Activated naive CD8-positive, alpha-beta T cell (primary cell): Measurements from ENCODE around the gene SKIC8.
A peak's percentile ranks its signal among the peaks of the same experiment; 100 is the strongest.

Experiments
- H3K27ac Mint-ChIP-seq: one replicate; pipeline ENCODE4 v1.8.0; 2021; ENCODE audit warnings: mixed read lengths
- H3K27me3 Mint-ChIP-seq: one replicate; pipeline ENCODE4 v1.8.0; 2021; ENCODE audit warnings: mixed read lengths
- H3K36me3 Mint-ChIP-seq: one replicate; pipeline ENCODE4 v1.8.0; 2021; ENCODE audit warnings: mixed read lengths
- H3K4me1 Mint-ChIP-seq: one replicate; pipeline ENCODE4 v1.8.0; 2021; ENCODE audit warnings: low read depth, mixed read lengths
- H3K4me3 Mint-ChIP-seq: one replicate; pipeline ENCODE4 v1.8.0; 2021; ENCODE audit warnings: mild to moderate bottlenecking, mixed read lengths
- H3K9me3 Mint-ChIP-seq: one replicate; pipeline ENCODE4 v1.8.0; 2021; ENCODE audit warnings: low read depth, mixed read lengths

Gene SKIC8

GRCh38 chr15:78299101-78299930 is at the start of gene SKIC8:
TSS of gene SKIC8 (minus strand) at chr15:78299609. CDS start at chr15:78295686, 3,923 bp downstream.
- Mint-ChIP-seq H3K27me3 (no peaks in the 10 kb centered on the region), H3K36me3 (peaks cover 8% of the 10 kb centered on the region), H3K9me3 (no peaks in the 10 kb centered on the region), H3K4me3 (peak within 1 kb of the TSS; percentile 99), H3K4me1 (peaks cover 32% of the 10 kb centered on the region), H3K27ac (peak within 1 kb of the TSS; percentile 94)

GRCh38 chr15:78347586-78348543 is 48.5 kb upstream of the SKIC8 start:
- no peaks in the 10 kb centered on the region for H3K4me1 Mint-ChIP-seq
- H3K27me3 Mint-ChIP-seq = peaks cover 3% of the 10 kb centered on the region
- H3K9me3 Mint-ChIP-seq = no peaks in the 10 kb centered on the region
- no peak overlapping the region for H3K4me3 Mint-ChIP-seq
- no peaks in the 10 kb centered on the region for H3K36me3 Mint-ChIP-seq
- H3K27ac Mint-ChIP-seq = no peak overlapping the region

DNA sequence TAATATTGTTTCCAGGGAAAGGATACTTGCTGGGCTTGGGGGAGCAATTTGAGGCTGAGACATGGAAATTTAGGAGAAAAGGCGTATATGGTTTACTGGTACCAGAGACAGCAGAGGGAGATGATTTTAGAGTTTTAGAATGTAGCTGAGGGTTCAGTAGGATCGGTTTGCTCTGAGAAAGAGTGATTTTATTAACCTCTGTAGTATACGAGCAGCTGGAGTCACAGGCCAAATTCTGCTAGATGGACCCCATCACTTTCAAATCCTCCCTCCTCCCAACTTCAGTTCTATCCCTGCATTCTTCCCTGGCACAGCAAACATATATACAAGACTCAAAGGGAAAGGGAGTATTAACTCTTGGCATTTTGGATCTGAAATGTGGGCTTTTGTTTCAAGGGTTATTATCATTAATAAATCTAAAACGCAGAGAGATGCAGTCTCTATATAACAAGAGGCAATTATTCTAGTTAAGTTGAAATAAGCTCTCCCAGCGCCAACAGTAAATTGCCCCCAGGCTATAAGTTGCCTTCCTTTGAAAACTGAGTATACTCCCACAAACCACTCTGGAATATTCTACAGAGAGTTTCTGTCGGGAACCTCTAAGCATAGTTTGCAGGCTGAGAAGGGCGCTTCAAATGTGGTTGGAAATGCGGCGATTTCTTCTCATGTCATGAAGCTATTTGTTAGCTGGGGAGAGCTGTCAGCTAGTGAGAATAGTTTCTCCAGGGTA is 46.2 kb upstream of the SKIC8 start:
- peaks cover 8% of the 10 kb centered on the region for H3K27me3 Mint-ChIP-seq
- H3K27ac Mint-ChIP-seq = no peak overlapping the region
- H3K4me3 Mint-ChIP-seq = no peak overlapping the region
- no peaks in the 10 kb centered on the region for H3K4me1 Mint-ChIP-seq
- H3K36me3 Mint-ChIP-seq = no peaks in the 10 kb centered on the region
- no peaks in the 10 kb centered on the region for H3K9me3 Mint-ChIP-seq

- Mint-ChIP-seq H3K9me3 (no peaks in the 10 kb centered on the region), H3K36me3 (no peaks in the 10 kb centered on the region), H3K4me3 (no peak overlapping the region), H3K4me1 (peaks cover 4% of the 10 kb centered on the region), H3K27me3 (peaks cover 21% of the 10 kb centered on the region), H3K27ac (no peak overlapping the region)
These were observed 44.1 kb upstream of the SKIC8 start for GRCh38 chr15:78343276-78344060.

GRCh38 chr15:78342021-78342420 is 42.6 kb upstream of the SKIC8 start:
- peaks cover 4% of the 10 kb centered on the region for H3K4me1 Mint-ChIP-seq
- peaks cover 26% of the 10 kb centered on the region for H3K27me3 Mint-ChIP-seq
- no peak overlapping the region for H3K27ac Mint-ChIP-seq
- H3K36me3 Mint-ChIP-seq = no peaks in the 10 kb centered on the region
- no peaks in the 10 kb centered on the region for H3K9me3 Mint-ChIP-seq
- no peak overlapping the region for H3K4me3 Mint-ChIP-seq

DNA sequence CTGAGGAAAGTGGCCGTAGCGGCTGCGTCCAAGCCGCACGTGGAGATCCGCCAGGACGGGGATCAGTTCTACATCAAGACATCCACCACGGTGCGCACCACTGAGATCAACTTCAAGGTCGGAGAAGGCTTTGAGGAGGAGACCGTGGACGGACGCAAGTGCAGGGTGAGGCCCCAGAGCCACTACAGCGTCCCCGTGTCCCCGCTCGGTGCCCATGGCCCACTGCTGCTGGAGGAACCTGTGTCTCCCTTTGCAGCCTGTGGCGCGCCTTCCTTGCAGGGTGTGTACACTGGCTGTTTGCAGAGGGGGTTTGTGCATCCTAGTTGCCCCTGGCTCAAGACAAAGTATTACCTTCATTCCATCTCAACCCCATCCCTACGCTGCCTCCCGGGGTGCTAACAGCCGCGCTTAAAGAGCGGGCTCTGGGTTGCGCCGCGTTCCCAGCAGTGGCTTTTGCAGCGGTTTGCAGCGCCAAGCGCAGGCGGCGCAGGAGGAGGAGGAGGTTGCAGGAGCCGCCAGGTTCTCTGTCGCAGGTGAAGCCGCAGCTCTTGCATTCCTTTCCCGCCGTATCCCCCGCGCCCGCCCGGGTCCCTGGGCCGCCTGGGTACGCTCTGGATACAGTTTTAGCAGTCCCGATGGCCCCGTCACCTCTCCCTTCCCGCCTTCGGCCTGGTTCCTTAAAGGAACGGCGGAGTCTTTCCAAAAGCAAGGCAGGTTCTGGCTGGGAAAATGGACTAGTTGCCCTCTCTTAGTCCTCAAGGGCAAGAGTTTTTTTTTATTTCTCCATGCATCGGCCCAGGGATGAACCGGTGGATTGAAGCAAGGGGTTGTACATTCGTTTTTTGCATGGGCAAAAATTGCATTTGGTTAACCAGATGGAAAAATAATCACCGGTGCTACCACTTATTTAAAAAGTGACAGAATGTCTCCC is 41.9 kb upstream of the SKIC8 start:
- no peak overlapping the region for H3K27ac Mint-ChIP-seq
- H3K4me3 Mint-ChIP-seq = no peak overlapping the region
- no peaks in the 10 kb centered on the region for H3K36me3 Mint-ChIP-seq
- peaks cover 4% of the 10 kb centered on the region for H3K4me1 Mint-ChIP-seq
- H3K9me3 Mint-ChIP-seq = no peaks in the 10 kb centered on the region
- H3K27me3 Mint-ChIP-seq = peaks cover 26% of the 10 kb centered on the region

DNA sequence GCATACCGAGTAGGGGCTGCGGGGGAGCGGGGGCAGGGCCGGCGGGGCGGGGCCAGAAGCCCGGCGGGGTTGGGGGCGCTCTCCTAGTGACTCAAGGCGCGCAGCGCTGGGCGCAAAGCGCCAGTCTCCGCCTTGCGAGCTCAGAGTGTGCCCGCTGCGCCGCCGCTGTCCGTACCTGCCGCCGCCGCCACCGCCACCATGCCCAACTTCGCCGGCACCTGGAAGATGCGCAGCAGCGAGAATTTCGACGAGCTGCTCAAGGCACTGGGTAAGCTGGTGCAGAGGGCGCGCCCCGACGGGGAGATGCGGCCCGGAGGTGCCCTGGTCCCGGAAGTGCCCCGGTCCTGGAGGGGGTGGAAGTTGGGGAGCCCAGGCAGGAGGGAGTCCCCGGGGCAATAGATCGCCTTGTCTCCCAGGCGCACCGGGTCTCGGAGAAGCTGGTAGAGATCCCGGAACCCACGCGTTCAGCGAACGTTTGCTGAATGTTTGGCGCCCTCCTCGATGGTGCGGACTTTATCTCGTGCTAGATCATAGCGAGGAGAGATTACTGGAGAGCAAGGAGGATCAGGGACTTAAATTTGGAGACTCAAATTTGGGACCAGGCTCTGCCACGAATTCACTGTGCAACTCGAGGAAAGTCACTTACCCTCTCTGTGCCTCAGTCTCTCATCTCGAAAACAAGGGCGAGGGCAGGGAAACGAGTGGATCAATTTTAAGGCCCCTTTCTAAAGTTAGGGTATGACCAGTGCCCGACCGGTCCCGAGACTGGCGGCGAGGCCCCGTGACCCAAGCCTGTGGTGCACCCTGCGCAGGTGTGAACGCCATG is 41.0 kb upstream of the SKIC8 start, which contains the start of gene CRABP1:
Gene CRABP1 (plus strand): TSS at position 123 of the 826 bp plus-strand sequence. CDS start 76 bp downstream, at position 199.
- peaks cover 26% of the 10 kb centered on the region for H3K27me3 Mint-ChIP-seq

GRCh38 chr15:78339559-78339958 is 40.1 kb upstream of the SKIC8 start:
- Mint-ChIP-seq H3K4me3 (no peak overlapping the region), H3K27ac (no peak overlapping the region), H3K27me3 (peaks cover 24% of the 10 kb centered on the region), H3K9me3 (no peaks in the 10 kb centered on the region), H3K36me3 (no peaks in the 10 kb centered on the region), H3K4me1 (peaks cover 4% of the 10 kb centered on the region)

More for the DNA sequence above, 41.0 kb upstream of the SKIC8 start, which contains the start of gene CRABP1:
- Mint-ChIP-seq H3K4me3 (no peak within 1 kb of the TSS), H3K4me1 (peaks cover 4% of the 10 kb centered on the region), H3K36me3 (no peaks in the 10 kb centered on the region), H3K27ac (no peak within 1 kb of the TSS), H3K9me3 (no peaks in the 10 kb centered on the region)

DNA sequence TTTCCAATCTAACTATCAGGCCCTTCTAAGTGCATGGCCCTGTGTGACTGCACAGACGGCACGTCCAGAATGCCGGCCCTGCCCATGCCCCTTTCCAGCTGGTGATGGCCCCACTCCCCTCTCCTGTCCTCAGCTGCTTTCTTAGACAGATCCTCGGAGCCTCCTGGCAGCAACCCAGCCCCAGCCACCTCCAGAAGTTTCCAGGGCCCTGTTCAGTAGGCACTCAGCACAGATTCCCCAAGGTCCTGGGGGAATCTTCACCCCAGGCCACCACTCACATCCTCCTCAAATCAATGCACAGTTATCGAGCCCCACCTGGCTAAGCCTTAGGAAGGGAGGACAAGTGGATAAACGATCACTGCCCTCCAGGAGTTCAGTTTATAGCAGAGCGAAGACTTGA is 39.4 kb upstream of the SKIC8 start:
- H3K27ac Mint-ChIP-seq = no peak overlapping the region
- peaks cover 24% of the 10 kb centered on the region for H3K27me3 Mint-ChIP-seq
- peaks cover 4% of the 10 kb centered on the region for H3K4me1 Mint-ChIP-seq
- no peak overlapping the region for H3K4me3 Mint-ChIP-seq
- H3K9me3 Mint-ChIP-seq = no peaks in the 10 kb centered on the region
- H3K36me3 Mint-ChIP-seq = no peaks in the 10 kb centered on the region

DNA sequence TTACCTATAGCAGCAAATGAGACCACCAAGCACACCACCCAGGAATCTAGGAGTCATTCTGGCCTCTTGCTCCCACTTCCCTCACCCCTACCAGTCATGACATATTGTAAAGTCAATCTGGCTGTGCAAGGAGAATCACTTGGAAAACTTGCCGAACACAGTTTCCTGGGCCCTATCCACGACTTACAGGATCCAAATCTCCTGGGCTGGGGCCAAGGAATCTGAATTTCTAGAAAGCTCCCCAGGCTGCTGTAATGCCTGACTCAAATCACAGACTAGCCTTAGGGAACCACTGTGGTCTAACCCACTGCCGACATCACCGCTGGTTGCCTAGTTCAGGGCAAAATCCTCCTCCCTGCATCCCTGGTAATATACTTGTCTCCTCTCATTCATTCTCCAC is 36.6 kb upstream of the SKIC8 start:
- Mint-ChIP-seq H3K36me3 (no peaks in the 10 kb centered on the region), H3K4me1 (peaks cover 4% of the 10 kb centered on the region), H3K27ac (no peak overlapping the region), H3K27me3 (peaks cover 20% of the 10 kb centered on the region), H3K9me3 (no peaks in the 10 kb centered on the region), H3K4me3 (no peak overlapping the region)

- H3K27ac Mint-ChIP-seq = no peak overlapping the region
- H3K27me3 Mint-ChIP-seq = peaks cover 16% of the 10 kb centered on the region
- H3K9me3 Mint-ChIP-seq = no peaks in the 10 kb centered on the region
- H3K36me3 Mint-ChIP-seq = no peaks in the 10 kb centered on the region
- no peak overlapping the region for H3K4me3 Mint-ChIP-seq
- H3K4me1 Mint-ChIP-seq = peaks cover 4% of the 10 kb centered on the region
These were observed 35.4 kb upstream of the SKIC8 start for GRCh38 chr15:78334845-78335244.

DNA sequence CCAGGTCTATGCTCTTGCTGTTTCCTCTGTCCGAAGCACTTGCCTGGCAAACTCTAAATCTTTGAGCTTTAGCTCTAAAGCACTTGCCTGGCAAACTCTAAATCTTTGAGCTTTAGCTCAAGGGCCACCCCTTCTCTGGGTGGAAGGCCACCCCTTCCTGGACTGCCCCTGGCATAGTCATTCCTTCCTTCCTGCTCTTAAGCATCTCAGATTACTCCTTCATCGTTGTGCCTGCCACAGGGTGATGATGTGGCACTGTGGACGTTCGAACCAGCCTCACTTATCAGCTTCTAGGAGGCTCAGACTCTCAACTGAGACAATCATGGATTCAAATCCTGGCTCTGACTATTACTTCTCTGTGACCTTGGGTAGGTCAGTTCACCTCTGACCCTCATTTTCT is 30.2 kb upstream of the SKIC8 start:
- Mint-ChIP-seq H3K27me3 (no peaks in the 10 kb centered on the region), H3K36me3 (no peaks in the 10 kb centered on the region), H3K9me3 (no peaks in the 10 kb centered on the region), H3K27ac (no peak overlapping the region), H3K4me3 (no peak overlapping the region), H3K4me1 (no peaks in the 10 kb centered on the region)
